Hindlimb muscle (tissue), 1 donor: ENCODE data around the gene MMP11. TPM values are rescaled to one million over a fixed set of nuclear protein-coding genes. Genes with fewer than 3 reads are reported as not detected.
A peak's percentile ranks its signal among the peaks of the same experiment; 100 is the strongest.
"Not testable (repeated sequence)": the region's sequence is repeated elsewhere in the genome, so short reads cannot be mapped to it uniquely, and the experiment has no call there.

ENCODE experiments used
- DNase-seq: peaks from one replicate; pipeline ENCODE4 v3.0.0-alpha.2; 2013
- polyA plus RNA-seq: library from polyadenylated mRNA; unstranded; fragments of 120-200 nt; gene quantifications from one replicate; pipeline ENCODE4 v1.2.1, GENCODE V29; 2013; ENCODE audit not compliant: insufficient read length

MMP11 gene
- 8.2 TPM for polyA plus RNA-seq

- peak; percentile 56 for DNase-seq
Measured at GRCh38 chr22:23772649-23773473, at the start of gene MMP11. MMP11 (plus strand) TSS chr22:23772849; CDS start chr22:23772871, 22 bp downstream.

GRCh38 chr22:23728108-23728507, 44.5 kb upstream of the MMP11 start:
- not testable (repeated sequence) for DNase-seq

GRCh38 chr22:23737696-23738095, 35.0 kb upstream of the MMP11 start:
- no peak for DNase-seq

- no peak for DNase-seq
Measured at GRCh38 chr22:23742505-23743264, 30.0 kb upstream of the MMP11 start.

GRCh38 chr22:23743303-23743705, 29.3 kb upstream of the MMP11 start:
- DNase-seq, result peak; percentile 77

- DNase-seq, result no peak
Measured at GRCh38 chr22:23744001-23744400, 28.6 kb upstream of the MMP11 start.

- no peak for DNase-seq
Measured at GRCh38 chr22:23744485-23744884, 28.2 kb upstream of the MMP11 start.

GRCh38 chr22:23745791-23746190, 26.9 kb upstream of the MMP11 start:
- no peak for DNase-seq

GRCh38 chr22:23749841-23750301, 22.8 kb upstream of the MMP11 start:
- peak; percentile 72 for DNase-seq

- no peak for DNase-seq
Measured at GRCh38 chr22:23750367-23750713, 22.3 kb upstream of the MMP11 start.

- DNase-seq, result peak; percentile 91
Measured at GRCh38 chr22:23750714-23751440, 21.8 kb upstream of the MMP11 start, which contains the start of gene ZNF70. ZNF70 (minus strand) TSS chr22:23751112; CDS start chr22:23745140, 5,972 bp downstream.

GRCh38 chr22:23751441-23751996, 21.1 kb upstream of the MMP11 start:
- DNase-seq, result no peak

- DNase-seq, result no peak
Measured at GRCh38 chr22:23752090-23752691, 20.5 kb upstream of the MMP11 start.

- no peak for DNase-seq
Measured at GRCh38 chr22:23752750-23753149, 19.9 kb upstream of the MMP11 start.

GRCh38 chr22:23753385-23753784, 19.3 kb upstream of the MMP11 start:
- DNase-seq, result no peak

- no peak for DNase-seq
Measured at GRCh38 chr22:23754220-23754919, 18.3 kb upstream of the MMP11 start, which contains the start of gene VPREB3. VPREB3 (minus strand) TSS chr22:23754425; CDS start chr22:23754363, 62 bp downstream.

- DNase-seq, result no peak
Measured at GRCh38 chr22:23754980-23755636, 17.5 kb upstream of the MMP11 start.

GRCh38 chr22:23755711-23756110, 16.9 kb upstream of the MMP11 start:
- DNase-seq, result no peak

GRCh38 chr22:23756891-23757290, 15.8 kb upstream of the MMP11 start:
- DNase-seq, result no peak

GRCh38 chr22:23759566-23759965, 13.1 kb upstream of the MMP11 start:
- DNase-seq, result no peak

GRCh38 chr22:23760056-23760455, 12.6 kb upstream of the MMP11 start:
- no peak for DNase-seq
